ENCODE data around the gene PRORP. TPM values are rescaled to one million over a fixed set of nuclear protein-coding genes. Genes with fewer than 3 reads are reported as not detected.

PRORP gene
- polyA plus RNA-seq, 1 experiment = 33.4 TPM

DNA sequence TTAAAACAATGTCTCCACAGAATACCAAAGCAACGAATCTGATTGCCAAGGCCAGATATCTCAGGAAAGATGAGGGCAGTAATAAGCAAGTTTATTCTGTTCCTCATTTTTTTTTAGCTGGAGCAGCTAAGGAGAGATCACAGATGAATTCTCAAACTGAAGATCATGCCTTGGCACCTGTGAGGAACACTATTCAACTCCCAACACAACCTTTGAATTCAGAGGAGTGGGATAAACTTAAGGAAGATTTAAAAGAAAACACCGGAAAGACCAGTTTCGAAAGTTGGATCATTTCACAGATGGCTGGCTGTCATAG is 994 bp downstream of the PRORP start:
- Histone ChIP-seq H3K4me3 (ENCODE audit: low read depth, low read length) (peak overlapping the region; percentile 72), H3K27me3 (ENCODE audit: control insufficient read depth, insufficient read depth, low read length) (no peaks in the 10 kb centered on the region), H3K36me3 (ENCODE audit: control insufficient read depth, insufficient read depth, low read length) (peaks cover 2% of the 10 kb centered on the region; the same call in 1 of the 2 replicates)
- no peak for DNase-seq (ENCODE audit: low read depth)
- ChIA-PET CTCF (interaction anchor here (2.0 kb wide), 1 partner anchor 18 kb away, joined by 7 read pairs; no protein-coding TSS in a partner anchor), POLR2A (no interaction called here)
- TF ChIP-seq, protein P1, sequence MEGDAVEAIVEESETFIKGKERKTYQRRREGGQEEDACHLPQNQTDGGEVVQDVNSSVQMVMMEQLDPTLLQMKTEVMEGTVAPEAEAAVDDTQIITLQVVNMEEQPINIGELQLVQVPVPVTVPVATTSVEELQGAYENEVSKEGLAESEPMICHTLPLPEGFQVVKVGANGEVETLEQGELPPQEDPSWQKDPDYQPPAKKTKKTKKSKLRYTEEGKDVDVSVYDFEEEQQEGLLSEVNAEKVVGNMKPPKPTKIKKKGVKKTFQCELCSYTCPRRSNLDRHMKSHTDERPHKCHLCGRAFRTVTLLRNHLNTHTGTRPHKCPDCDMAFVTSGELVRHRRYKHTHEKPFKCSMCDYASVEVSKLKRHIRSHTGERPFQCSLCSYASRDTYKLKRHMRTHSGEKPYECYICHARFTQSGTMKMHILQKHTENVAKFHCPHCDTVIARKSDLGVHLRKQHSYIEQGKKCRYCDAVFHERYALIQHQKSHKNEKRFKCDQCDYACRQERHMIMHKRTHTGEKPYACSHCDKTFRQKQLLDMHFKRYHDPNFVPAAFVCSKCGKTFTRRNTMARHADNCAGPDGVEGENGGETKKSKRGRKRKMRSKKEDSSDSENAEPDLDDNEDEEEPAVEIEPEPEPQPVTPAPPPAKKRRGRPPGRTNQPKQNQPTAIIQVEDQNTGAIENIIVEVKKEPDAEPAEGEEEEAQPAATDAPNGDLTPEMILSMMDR (IDR thresholded peaks at IDR 0.05; ENCODE audit: insufficient read depth, low read depth, low read length) = no peak

DNA sequence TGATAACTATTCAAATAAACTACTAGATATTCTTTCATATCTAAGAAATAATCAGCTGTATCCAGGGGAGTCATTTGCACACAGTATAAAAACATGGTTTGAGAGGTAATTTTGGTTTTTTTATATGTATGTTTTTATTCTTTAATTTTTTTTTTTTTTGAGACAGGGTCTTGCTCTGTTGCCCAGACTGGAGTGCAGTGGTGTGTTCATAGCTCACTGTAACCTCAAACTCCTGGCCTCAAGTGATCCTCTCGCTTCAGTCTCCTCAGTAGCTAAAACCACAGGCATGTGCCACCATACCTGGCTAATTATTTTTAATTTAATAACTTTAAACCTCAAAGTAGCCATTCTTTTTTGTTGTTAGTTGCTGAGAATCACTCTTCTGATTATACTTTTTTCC is 1.8 kb downstream of the PRORP start:
- POLR2A ChIA-PET = no interaction called here
- Histone ChIP-seq H3K36me3 (ENCODE audit: control insufficient read depth, insufficient read depth, low read length) (peaks cover 2% of the 10 kb centered on the region; the same call in 1 of the 2 replicates), H3K27me3 (ENCODE audit: control insufficient read depth, insufficient read depth, low read length) (no peaks in the 10 kb centered on the region), H3K4me3 (ENCODE audit: low read depth, low read length) (no peak overlapping the region)
- TF ChIP-seq, protein P1 (IDR thresholded peaks at IDR 0.05; ENCODE audit: insufficient read depth, low read depth, low read length) = no peak
- no peak for DNase-seq (ENCODE audit: low read depth)
- CTCF ChIA-PET = interaction anchor here (2.0 kb wide), 1 partner anchor 17 kb away, joined by 7 read pairs; no protein-coding TSS in a partner anchor

DNA sequence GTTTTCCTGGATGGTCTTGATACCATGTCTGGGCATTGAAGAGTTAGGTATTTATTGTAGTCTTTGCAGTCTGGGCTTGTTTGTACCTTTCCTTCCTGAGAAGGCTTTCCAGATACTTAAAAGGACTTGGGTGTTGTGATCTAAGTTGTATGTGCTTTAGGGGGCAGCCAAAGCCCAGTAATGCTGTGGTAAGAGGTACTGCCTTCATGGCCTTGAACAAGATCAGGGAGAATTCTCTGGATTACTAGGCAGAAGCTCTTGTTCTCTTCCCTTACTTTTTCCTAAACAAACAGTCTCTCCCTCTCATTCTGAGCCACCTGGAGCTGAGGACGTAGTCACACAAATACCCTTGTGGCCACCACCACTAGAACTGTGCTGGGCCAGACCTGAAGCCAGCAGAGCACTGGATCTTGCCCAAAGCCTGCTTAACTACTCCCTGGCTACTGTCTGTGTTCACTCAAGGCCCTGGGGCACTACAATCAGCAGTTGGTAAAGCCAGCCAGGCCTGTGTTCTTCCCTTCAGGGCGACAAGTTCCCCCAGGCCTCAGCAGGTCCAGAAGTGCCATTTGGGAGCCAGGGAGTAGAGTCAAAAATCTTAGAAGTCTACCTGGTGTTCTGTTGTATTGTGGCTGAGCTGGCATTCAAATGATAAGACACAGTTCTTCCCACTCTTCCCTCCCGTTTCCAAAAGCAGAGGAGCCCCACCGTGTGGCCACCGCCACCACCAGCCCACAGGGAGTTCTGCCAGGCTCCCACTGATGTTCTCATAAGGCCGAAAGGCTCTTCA is 11.4 kb downstream of the PRORP start:
- H3K4me3 ChIP-seq (ENCODE audit: low read depth, low read length) = no peak overlapping the region
- POLR2A ChIA-PET = no interaction called here

DNA sequence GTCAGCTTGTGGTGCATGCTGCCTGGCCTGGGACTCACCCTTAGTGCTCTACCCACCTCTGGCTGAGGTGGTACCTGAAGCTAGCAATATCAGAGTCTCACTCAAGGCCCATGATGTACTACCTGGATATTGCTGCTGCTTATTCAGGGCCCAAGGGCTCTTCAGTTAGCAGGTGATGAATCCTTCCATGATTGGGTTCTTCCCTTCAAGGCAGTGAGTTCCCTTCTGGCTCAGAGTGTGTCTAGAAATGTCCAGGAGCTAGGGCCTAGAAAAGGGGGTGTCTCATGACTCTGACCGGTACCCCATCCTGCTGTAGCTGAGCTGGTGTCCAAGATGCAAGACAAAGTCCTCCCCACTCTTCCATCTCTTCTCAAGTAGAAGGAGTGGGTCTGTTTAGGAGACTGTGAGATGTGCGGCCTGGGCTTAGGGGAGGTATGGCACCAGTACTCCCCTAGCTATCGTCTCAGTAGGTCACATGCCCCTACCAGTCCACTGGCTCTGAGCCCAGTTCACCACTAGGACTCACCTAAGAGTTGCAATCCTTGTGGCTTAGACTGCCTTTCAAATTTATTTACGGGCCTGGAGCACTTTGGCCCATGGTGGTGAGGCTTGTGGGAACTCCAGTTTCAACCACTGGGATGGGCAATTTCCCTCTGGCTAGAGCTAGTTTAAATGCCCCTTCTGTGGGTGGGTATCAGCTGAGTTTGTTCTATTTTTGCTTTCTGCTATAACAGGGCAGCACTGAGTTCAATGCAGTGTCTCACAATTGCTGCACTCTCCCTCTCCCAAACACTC is 12.2 kb downstream of the PRORP start:
- ChIA-PET CTCF (interaction anchor here (1.1 to 1.8 kb wide), 2 partner anchors 279 to 288 kb away, joined by 4 to 5 read pairs; no protein-coding TSS in a partner anchor), POLR2A (no interaction called here)
- H3K4me3 ChIP-seq (ENCODE audit: low read depth, low read length) = no peak overlapping the region
- no peak for DNase-seq (ENCODE audit: low read depth)
- no peaks in the 10 kb centered on the region for H3K27me3 ChIP-seq (ENCODE audit: control insufficient read depth, insufficient read depth, low read length)
- H3K36me3 ChIP-seq (ENCODE audit: control insufficient read depth, insufficient read depth, low read length) = peaks cover 2% of the 10 kb centered on the region; the same call in 1 of the 2 replicates
- TF ChIP-seq, protein P1 (IDR thresholded peaks at IDR 0.05; ENCODE audit: insufficient read depth, low read depth, low read length) = no peak

More for the DNA sequence above, 11.4 kb downstream of the PRORP start:
- CTCF ChIA-PET = interaction anchor here (1.1 to 1.8 kb wide), 2 partner anchors 280 to 289 kb away, joined by 4 to 5 read pairs; no protein-coding TSS in a partner anchor
- TF ChIP-seq, protein P1 (IDR thresholded peaks at IDR 0.05; ENCODE audit: insufficient read depth, low read depth, low read length) = no peak
- no peak for DNase-seq (ENCODE audit: low read depth)
- Histone ChIP-seq H3K27me3 (ENCODE audit: control insufficient read depth, insufficient read depth, low read length) (no peaks in the 10 kb centered on the region), H3K36me3 (ENCODE audit: control insufficient read depth, insufficient read depth, low read length) (peaks cover 2% of the 10 kb centered on the region; the same call in 1 of the 2 replicates)

DNA sequence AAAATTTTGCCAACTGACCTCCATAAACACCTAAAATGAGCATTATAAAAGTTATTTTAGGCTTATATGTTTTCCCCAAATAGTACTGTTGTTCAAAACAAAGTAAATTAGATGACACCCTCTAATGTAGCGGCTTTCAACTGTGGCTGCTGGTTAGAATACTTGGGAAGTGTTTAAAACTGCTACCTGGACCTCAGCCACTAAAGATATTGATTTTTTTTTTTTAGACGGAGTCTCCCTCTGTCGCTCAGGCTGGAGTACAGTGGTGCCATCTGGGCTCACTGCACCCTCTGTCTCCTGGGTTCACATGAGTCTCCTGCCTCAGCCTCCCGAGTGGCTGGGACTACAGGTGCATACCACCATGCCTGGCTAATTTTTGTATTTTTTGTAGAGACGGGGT is 16.2 kb downstream of the PRORP start:
- Histone ChIP-seq H3K27me3 (ENCODE audit: control insufficient read depth, insufficient read depth, low read length) (no peaks in the 10 kb centered on the region), H3K36me3 (ENCODE audit: control insufficient read depth, insufficient read depth, low read length) (peaks cover 2% of the 10 kb centered on the region; the same call in 1 of the 2 replicates), H3K4me3 (ENCODE audit: low read depth, low read length) (no peak overlapping the region)
- no peak for DNase-seq (ENCODE audit: low read depth)
- ChIA-PET CTCF (no interaction called here), POLR2A (no interaction called here)
- TF ChIP-seq, protein P1 (IDR thresholded peaks at IDR 0.05; ENCODE audit: insufficient read depth, low read depth, low read length) = no peak

All from BJ (cell line).